Pancreas (tissue), 10 donors: ENCODE data around the gene OPRL1. TPM values are rescaled to one million over a fixed set of nuclear protein-coding genes. Genes with fewer than 3 reads are reported as not detected.
"Not testable (repeated sequence)": the region's sequence is repeated elsewhere in the genome, so short reads cannot be mapped to it uniquely, and the experiment has no call there.

Experiments used
- ATAC-seq, 4 donors: fragments of 200-7000 bp; cut with Tn5 transposase; one replicate each; pipeline versions ENCODE4 v1.8.0 to v1.9.1; 2020; ENCODE audit warnings: mild to moderate bottlenecking in 4 of 4, moderate library complexity in 4 of 4
- DNase-seq, 6 donors: peaks; one replicate each; pipeline ENCODE4 v3.0.0-alpha.2; 2020
- FAIRE-seq: peaks from 2 replicates; lab custom pipeline; 2012; peaks lifted over from hg19 to GRCh38; lab: Jason Lieb, UNC
- H3K27ac ChIP-seq, 4 donors: fragments of 200-600 bp; sonication (generic); 1 replicate in 3 of 4; 2 replicates in 1 of 4; pipeline versions ENCODE4 v1.5.0 to v1.8.0; 2020
- H3K27me3 ChIP-seq, 4 donors: fragments of 200-600 bp; one replicate each; pipeline ENCODE4 v1.8.0; 2021
- H3K36me3 ChIP-seq, 3 donors: fragments of 200-600 bp; sonication (generic) in 1 of 3; one replicate each; pipeline versions ENCODE4 v1.5.0 to v1.8.0; 2020 to 2021
- H3K4me1 ChIP-seq, 3 donors: fragments of 200-600 bp; one replicate each; pipeline ENCODE4 v1.8.0; 2021
- H3K4me3 ChIP-seq, 4 donors: fragments of 200-600 bp; sonication (generic) in 2 of 4; one replicate each; pipeline versions ENCODE4 v1.5.0 to v1.8.0; 2020 to 2021
- H3K9me3 ChIP-seq, 4 donors: fragments of 200-600 bp; one replicate each; pipeline ENCODE4 v1.8.0; 2021
- CTCF ChIP-seq, 4 donors: fragments of 200-600 bp; sonication (generic) in 3 of 4; IDR thresholded peaks; one replicate each; pipeline versions ENCODE4 v1.5.0 to v1.8.0; 2021; ENCODE audit warnings: antibody characterized with exemption in 4 of 4
- WGBS, 2 donors: extraction: QIAGEN DNeasy Blood & Tissue Kit; methylation state at CpG; one replicate each; pipeline ENCODE4 v1.1.7; 2013; 5-methylcytosine and 5-hydroxymethylcytosine counted together
- intact Hi-C, 3 donors: fragments of 100-400 bp; cut with DNase I; formaldehyde crosslinking; loops; one replicate each; pipeline versions ENCODE4 v1.11.1 to v1.14.2; 2022
- polyA plus RNA-seq, 2 donors: library from polyadenylated mRNA; stranded (reverse); fragments of 200-250 nt; gene quantifications; one replicate each; pipeline ENCODE4 v1.2.3, GENCODE V29; 2013
- total RNA-seq, 6 donors: library from RNA; stranded (reverse); fragmentation: NEBNext Ultra II Directional in 4 of 6; extraction: Animal tissue kit (Norgen Biotek cat#: 25700) in 4 of 6; gene quantifications; one replicate each; pipeline versions ENCODE4 v1.2.1 to v1.2.4, GENCODE V29; 2021 to 2023
- donor health status: healthy with polysubstance abuse.
- donor health status: DM: no; HTN: no; CAD: no; lungs with moderate emphysema.
- donor health status: DM: no; HTN: no; CAD: no.
- donor health status: control.
- donor health status: control.
- donor health status: Bipolar disorder and iron deficiency.
- donor health status: DM: yes; HTN: yes; CAD: no.
- donor health status: DM: no; HTN: no; CAD: no.
- donor health status: DM: no; HTN: no; CAD: no.
- donor health status: DM: yes; HTN: yes; CAD: no.

Gene OPRL1
- total and polyA plus RNA-seq, 8 donors, result 0.25 to 2.2 (median 0.91) TPM

- intact Hi-C loops, result no loop called here
- Histone ChIP-seq H3K9me3 (no peaks in the 10 kb centered on the region), H3K27me3 (peaks cover 0 to 4% (median 0%) of the 10 kb centered on the region in 4 donors), H3K4me3 (no peak overlapping the region), H3K4me1 (no peaks in the 10 kb centered on the region), H3K27ac (no peak overlapping the region), H3K36me3 (no peaks in the 10 kb centered on the region)
- FAIRE-seq (no peak), ATAC-seq (no peak), DNase-seq (no peak)
- WGBS, 2 donors, result 64 to 83% methylated on average over 8 of the region's 8 CpGs
- TF ChIP-seq CTCF (IDR thresholded peaks at IDR 0.05), result no peak
Observed at GRCh38 chr20:64119301-64119680, 39.4 kb downstream of the OPRL1 start.

- Histone ChIP-seq H3K4me3 (no peak overlapping the region), H3K9me3 (no peaks in the 10 kb centered on the region), H3K27me3 (peaks cover 0 to 4% (median 0%) of the 10 kb centered on the region in 4 donors), H3K4me1 (no peaks in the 10 kb centered on the region), H3K27ac (no peak overlapping the region), H3K36me3 (no peaks in the 10 kb centered on the region)
- intact Hi-C loops, result loop anchor here in 1 of 3 donors (10.0 kb wide), 1 partner anchor 85 kb away; the partner anchor contains the start of gene C20orf204
- ATAC-seq (peak in 1 of 4 donors; percentile 46), DNase-seq (peak in 2 of 6 donors; percentile 57 to 58), FAIRE-seq (no peak)
- 48 to 57% methylated on average over 14 of the region's 14 CpGs for WGBS, 2 donors
- TF ChIP-seq CTCF (IDR thresholded peaks at IDR 0.05), result no peak
Observed at GRCh38 chr20:64119681-64120341, 39.9 kb downstream of the OPRL1 start.

GRCh38 chr20:64121586-64121985, 41.7 kb downstream of the OPRL1 start:
- Histone ChIP-seq H3K27ac (no peak overlapping the region), H3K4me1 (no peaks in the 10 kb centered on the region), H3K27me3 (peaks cover 0 to 4% (median 0%) of the 10 kb centered on the region in 4 donors), H3K36me3 (no peaks in the 10 kb centered on the region), H3K9me3 (no peaks in the 10 kb centered on the region), H3K4me3 (no peak overlapping the region)
- intact Hi-C loops, result loop anchor here in 1 of 3 donors (10.0 kb wide), 1 partner anchor 87 kb away; the partner anchor contains the start of gene C20orf204
- FAIRE-seq, result no peak
- no peak for TF ChIP-seq CTCF (IDR thresholded peaks at IDR 0.05)
- peak in 2 of 6 donors; percentile 12 to 26 for DNase-seq
- no peak for ATAC-seq
- 57 to 71% methylated on average over 12 of the region's 12 CpGs for WGBS, 2 donors

- not testable (repeated sequence) for H3K36me3 ChIP-seq, H3K9me3 ChIP-seq, H3K27me3 ChIP-seq, H3K27ac ChIP-seq, H3K4me3 ChIP-seq, ATAC-seq, H3K4me1 ChIP-seq, FAIRE-seq
- intact Hi-C loops, result loop anchor here in 1 of 3 donors (10.0 kb wide), 1 partner anchor 88 kb away; the partner anchor contains the start of gene C20orf204
- peak in 1 of 6 donors; percentile 6 for DNase-seq
- 55 to 70% methylated on average over 11 of the region's 11 CpGs for WGBS, 2 donors
Observed at GRCh38 chr20:64122927-64123326, 43.0 kb downstream of the OPRL1 start.

GRCh38 chr20:64123517-64123916, 43.6 kb downstream of the OPRL1 start:
- FAIRE-seq, H3K9me3 ChIP-seq, DNase-seq, H3K4me3 ChIP-seq, H3K27me3 ChIP-seq, H3K27ac ChIP-seq, ATAC-seq, H3K36me3 ChIP-seq, H3K4me1 ChIP-seq: not testable (repeated sequence)
- intact Hi-C loops, result loop anchor here in 1 of 3 donors (10.0 kb wide), 1 partner anchor 89 kb away; the partner anchor contains the start of gene C20orf204
- WGBS, 2 donors, result 61 to 76% methylated on average over 11 of the region's 11 CpGs
